GM18526 (cell line): Measurements from ENCODE around the gene LRP1.

Experiments
- POLR2A ChIP-seq: IDR thresholded peaks from 3 replicates; pipeline ENCODE4 v1.6.1; 2011; ENCODE audit not compliant: insufficient read length; ENCODE audit errors: extremely low read depth

LRP1 gene

GRCh38 chr12:57150400-57151000, 22.2 kb downstream of the LRP1 start:
- no peak for TF ChIP-seq POLR2A

GRCh38 chr12:57151741-57152630, 23.7 kb downstream of the LRP1 start:
- no peak for TF ChIP-seq POLR2A

GRCh38 chr12:57152639-57153038, 24.4 kb downstream of the LRP1 start:
- no peak for TF ChIP-seq POLR2A

GRCh38 chr12:57153415-57153997, 25.2 kb downstream of the LRP1 start:
- TF ChIP-seq POLR2A, result no peak

- TF ChIP-seq POLR2A, result no peak
These were observed 25.8 kb downstream of the LRP1 start for GRCh38 chr12:57154076-57154475.

- no peak for TF ChIP-seq POLR2A
These were observed 26.6 kb downstream of the LRP1 start for GRCh38 chr12:57154804-57155434.

- no peak for TF ChIP-seq POLR2A
These were observed 28.6 kb downstream of the LRP1 start for GRCh38 chr12:57156701-57157403.

GRCh38 chr12:57157588-57158173, 29.4 kb downstream of the LRP1 start:
- no peak for TF ChIP-seq POLR2A

- TF ChIP-seq POLR2A, result no peak
These were observed 29.9 kb downstream of the LRP1 start for GRCh38 chr12:57158186-57158585.

- TF ChIP-seq POLR2A, result no peak
These were observed 30.4 kb downstream of the LRP1 start for GRCh38 chr12:57158665-57159064.

- no peak for TF ChIP-seq POLR2A
These were observed 31.0 kb downstream of the LRP1 start for GRCh38 chr12:57159311-57159710.

GRCh38 chr12:57160040-57160439, 31.8 kb downstream of the LRP1 start:
- TF ChIP-seq POLR2A, result no peak

GRCh38 chr12:57160741-57161140, 32.5 kb downstream of the LRP1 start:
- TF ChIP-seq POLR2A, result no peak

- TF ChIP-seq POLR2A, result no peak
These were observed 33.2 kb downstream of the LRP1 start for GRCh38 chr12:57161491-57161890.
